Neural cell (in vitro differentiated cells): ENCODE results near the gene FOXL3. TPM values are rescaled to one million over a fixed set of nuclear protein-coding genes. Genes with fewer than 3 reads are reported as not detected.

ENCODE experiments used
- H2AFZ ChIP-seq: fragments of 200-600, 300-800 bp; sonication (generic), shearing (Covaris generic); 2 replicates; pipeline ENCODE4 v1.6.0; 2014; ENCODE audit warnings: low read depth, mild to moderate bottlenecking, antibody characterized with exemption, low read length, moderate library complexity
- H3F3A ChIP-seq: fragments of 200-600 bp; shearing (Covaris generic); 2 replicates; pipeline ENCODE4 v1.6.1; 2016; ENCODE audit warnings: mild to moderate bottlenecking, moderate library complexity, mixed read lengths, antibody characterized with exemption, low read length; ENCODE audit not compliant: insufficient read depth, poor library complexity, severe bottlenecking
- H3K27ac ChIP-seq: fragments of 200-600, 300-800 bp; sonication (generic), shearing (Covaris generic); 2 replicates; pipeline ENCODE4 v1.5.1; 2014; ENCODE audit warnings: mild to moderate bottlenecking, low read length, moderate library complexity
- H3K27me3 ChIP-seq: fragments of 300-800, 200-600 bp; sonication (generic), shearing (Covaris generic); 2 replicates; pipeline ENCODE4 v1.6.0; 2014; ENCODE audit warnings: mild to moderate bottlenecking, low read depth, low read length, moderate library complexity; ENCODE audit not compliant: insufficient read depth
- H3K36me3 ChIP-seq: fragments of 300-800, 200-600 bp; sonication (generic), shearing (Covaris generic); 2 replicates; pipeline ENCODE4 v1.5.1; 2014; ENCODE audit warnings: mild to moderate bottlenecking, antibody characterized with exemption, low read length, moderate library complexity; ENCODE audit not compliant: insufficient read depth
- H3K4me2 ChIP-seq: fragments of 300-800, 200-600 bp; sonication (generic), shearing (Covaris generic); 2 replicates; pipeline ENCODE4 v1.6.0; 2014; ENCODE audit warnings: mild to moderate bottlenecking, low read length
- H3K4me3 ChIP-seq: fragments of 300-800, 200-600 bp; sonication (generic), shearing (Covaris generic); 2 replicates; pipeline ENCODE4 v1.5.1; 2014; ENCODE audit warnings: mild to moderate bottlenecking, low read length, moderate library complexity
- H3K79me2 ChIP-seq: fragments of 200-600 bp; shearing (Covaris generic); replicated peaks from 2 replicates; pipeline ENCODE4 v1.6.0; 2014; ENCODE audit warnings: mild to moderate bottlenecking, low read length, moderate library complexity; ENCODE audit not compliant: insufficient read depth
- H3K9ac ChIP-seq: fragments of 300-800, 200-600 bp; sonication (generic), shearing (Covaris generic); 2 replicates; pipeline ENCODE4 v1.6.1; 2016; ENCODE audit warnings: mild to moderate bottlenecking, low read length, mixed read lengths
- H3K9me2 ChIP-seq: fragments of 200-600 bp; shearing (Covaris generic); 2 replicates; pipeline ENCODE4 v1.6.1; 2016; ENCODE audit warnings: mild to moderate bottlenecking, low read length, mixed read lengths; ENCODE audit not compliant: insufficient read depth
- H3K9me3 ChIP-seq: fragments of 200-600, 300-800 bp; sonication (generic), shearing (Covaris generic); 2 replicates; pipeline ENCODE4 v1.6.1; 2016; ENCODE audit warnings: mild to moderate bottlenecking, mixed run types, low read length, moderate library complexity, mixed read lengths
- H4K20me1 ChIP-seq: fragments of 200-600 bp; shearing (Covaris generic); 2 replicates; pipeline ENCODE4 v1.6.1; 2016; ENCODE audit warnings: mild to moderate bottlenecking, mixed run types; ENCODE audit not compliant: insufficient read depth
- CTCF ChIP-seq: fragments of 450-650 bp; IDR thresholded peaks from 2 replicates; pipeline ENCODE4 v1.5.1; 2014; ENCODE audit warnings: antibody characterized with exemption, mild to moderate bottlenecking, moderate library complexity; ENCODE audit not compliant: poor library complexity, severe bottlenecking
- EP300 ChIP-seq: fragments of 450-650 bp; conservative IDR thresholded peaks from 2 replicates; pipeline ENCODE4 v1.6.1; 2014; ENCODE audit warnings: antibody characterized with exemption, mild to moderate bottlenecking, moderate library complexity; ENCODE audit not compliant: poor library complexity, severe bottlenecking
- EZH2 ChIP-seq: fragments of 200-600, 300-800 bp; shearing (Covaris generic), sonication (generic); IDR thresholded peaks from 2 replicates; pipeline ENCODE4 v1.6.1; 2014; ENCODE audit warnings: antibody characterized with exemption, low read length, borderline replicate concordance, mild to moderate bottlenecking; ENCODE audit not compliant: insufficient read depth, poor library complexity, severe bottlenecking
- MXI1 ChIP-seq: fragments of 450-650 bp; conservative IDR thresholded peaks from 2 replicates; pipeline ENCODE4 v1.6.1; 2014; ENCODE audit warnings: antibody characterized with exemption, mild to moderate bottlenecking; ENCODE audit not compliant: poor library complexity, severe bottlenecking
- POLR2AphosphoS5 ChIP-seq: IDR thresholded peaks from 2 replicates; pipeline ENCODE4 v1.6.1; 2012
- RAD21 ChIP-seq: fragments of 450-650 bp; conservative IDR thresholded peaks from 2 replicates; pipeline ENCODE4 v1.6.1; 2014; ENCODE audit warnings: antibody characterized with exemption, mild to moderate bottlenecking, moderate library complexity
- REST ChIP-seq: IDR thresholded peaks from 2 replicates; pipeline ENCODE4 v1.6.1; 2012; ENCODE audit warnings: borderline replicate concordance
- SMC3 ChIP-seq: fragments of 450-650 bp; conservative IDR thresholded peaks from 2 replicates; pipeline ENCODE4 v1.6.1; 2014; ENCODE audit warnings: antibody characterized with exemption, mild to moderate bottlenecking, moderate library complexity; ENCODE audit not compliant: poor library complexity
- TAF1 ChIP-seq: IDR thresholded peaks from 2 replicates; pipeline ENCODE4 v1.6.1; 2012; ENCODE audit warnings: low read depth
- polyA plus RNA-seq: library from polyadenylated mRNA; depleted of rRNA; stranded (reverse); fragments of >200 nt; gene quantifications from 2 replicates; pipeline ENCODE4 v1.2.3, GENCODE V29; 2014

Gene FOXL3
- polyA plus RNA-seq, 1 donor from 2014 or later = not detected

- peaks cover 11% of the 10 kb centered on the region for H3K9me3 ChIP-seq
- H3K27me3 ChIP-seq = no peaks in the 10 kb centered on the region
- H3F3A ChIP-seq = no peaks in the 10 kb centered on the region
- no peak overlapping the region for H3K9ac ChIP-seq
- no peaks in the 10 kb centered on the region for H3K36me3 ChIP-seq
- no peaks in the 10 kb centered on the region for H4K20me1 ChIP-seq
- H3K4me2 ChIP-seq = no peak overlapping the region
- no peak overlapping the region for H2AFZ ChIP-seq
- no peaks in the 10 kb centered on the region for H3K79me2 ChIP-seq
- TF ChIP-seq CTCF = no peak
- no peak for TF ChIP-seq RAD21
- no peak for TF ChIP-seq EZH2
- TF ChIP-seq MXI1 = no peak
- no peak for TF ChIP-seq SMC3
- no peak for TF ChIP-seq REST
- no peak for TF ChIP-seq EP300
- no peak for TF ChIP-seq POLR2AphosphoS5
- TF ChIP-seq TAF1 = no peak
- no peak overlapping the region for H3K4me3 ChIP-seq
- no peaks in the 10 kb centered on the region for H3K9me2 ChIP-seq
- no peak overlapping the region for H3K27ac ChIP-seq
Measured at GRCh38 chr7:274266-274665, 15.7 kb upstream of the FOXL3 start.

- no peak overlapping the region for H3K4me3 ChIP-seq
- no peaks in the 10 kb centered on the region for H3F3A ChIP-seq
- H2AFZ ChIP-seq = no peak overlapping the region
- no peaks in the 10 kb centered on the region for H3K36me3 ChIP-seq
- no peak overlapping the region for H3K9ac ChIP-seq
- no peak overlapping the region for H3K27ac ChIP-seq
- TF ChIP-seq RAD21 (no peak), CTCF (no peak), MXI1 (no peak), POLR2AphosphoS5 (no peak), REST (no peak), EZH2 (no peak), TAF1 (no peak), SMC3 (no peak), EP300 (no peak)
- no peaks in the 10 kb centered on the region for H4K20me1 ChIP-seq
- H3K9me3 ChIP-seq = peaks cover 11% of the 10 kb centered on the region
- no peaks in the 10 kb centered on the region for H3K9me2 ChIP-seq
- H3K79me2 ChIP-seq = no peaks in the 10 kb centered on the region
- no peaks in the 10 kb centered on the region for H3K27me3 ChIP-seq
- H3K4me2 ChIP-seq = no peak overlapping the region
Measured at GRCh38 chr7:276230-276835, 13.6 kb upstream of the FOXL3 start.
